CD4-positive, alpha-beta T cell treated with Interleukin-6 for 4 hours (primary cell): ENCODE measurements around the gene CNTLN.
"Not testable (repeated sequence)": the region's sequence is repeated elsewhere in the genome, so short reads cannot be mapped to it uniquely, and the experiment has no call there.

ENCODE experiments used
- DNase-seq: peaks from one replicate; pipeline ENCODE4 v3.0.0-alpha.2; 2020; ENCODE audit warnings: mixed read lengths

Gene CNTLN

DNA sequence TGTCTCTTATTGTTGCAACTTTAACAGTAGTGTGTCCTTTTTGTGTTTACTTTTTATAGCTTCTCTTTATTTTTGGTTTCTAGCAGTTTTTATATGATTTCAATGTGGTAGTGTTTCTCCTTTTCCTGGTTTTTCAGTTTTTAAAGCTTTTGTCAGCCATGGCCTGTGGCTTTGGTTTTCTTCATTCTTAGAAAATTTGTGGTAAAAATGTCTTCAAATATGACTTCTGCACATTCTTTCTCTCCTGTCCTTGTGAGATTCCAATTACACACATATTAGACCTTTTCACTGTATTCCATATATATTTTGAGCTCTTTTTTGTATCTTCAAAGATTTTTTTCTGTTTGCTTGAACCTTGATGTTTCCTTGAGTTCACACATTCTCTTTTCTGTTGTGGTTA is 180.5 kb downstream of the CNTLN start:
- no peak for DNase-seq

DNA sequence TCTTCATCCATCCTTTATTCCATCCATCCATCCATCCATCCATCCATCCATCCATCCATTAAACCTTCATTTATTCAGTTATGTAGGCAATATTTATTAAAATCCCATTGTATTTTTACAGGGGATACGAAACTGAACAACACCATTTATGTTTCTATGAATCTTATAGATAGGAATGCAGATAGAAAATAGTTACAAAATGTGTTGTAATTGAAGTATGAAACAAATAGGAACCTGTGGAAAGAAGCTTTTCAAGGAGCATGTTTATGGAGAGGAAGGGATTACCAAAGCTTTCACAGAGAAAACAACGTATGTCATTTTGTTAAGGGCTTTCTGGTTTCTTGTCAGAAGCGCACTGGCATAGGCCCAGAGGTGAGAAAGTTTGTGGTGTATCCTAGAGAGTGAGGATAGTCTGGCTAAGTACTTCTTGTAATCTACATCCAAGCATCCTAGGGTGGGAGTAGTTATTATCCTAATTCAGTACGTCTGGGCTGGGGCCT is 184.0 kb downstream of the CNTLN start:
- DNase-seq, result no peak

DNA sequence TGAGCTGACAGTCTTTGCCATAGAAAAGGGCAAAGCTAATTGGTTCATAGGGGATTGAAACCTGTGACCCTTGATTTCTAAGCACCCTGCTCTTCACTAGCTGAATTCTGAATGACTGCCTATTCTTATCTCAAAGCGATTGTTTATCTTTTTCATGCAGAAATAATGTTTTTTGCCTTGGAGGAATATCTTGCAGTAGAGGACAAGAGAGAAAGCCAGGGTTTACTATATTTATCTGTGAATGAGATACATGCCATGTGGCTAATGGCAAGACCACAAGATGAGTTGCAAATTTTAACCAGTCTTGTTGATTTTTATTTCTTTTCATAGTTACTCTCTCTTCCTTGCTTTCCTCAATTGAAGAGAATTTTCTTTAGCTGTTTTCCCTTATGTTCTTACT is 185.0 kb downstream of the CNTLN start:
- DNase-seq, result no peak

DNA sequence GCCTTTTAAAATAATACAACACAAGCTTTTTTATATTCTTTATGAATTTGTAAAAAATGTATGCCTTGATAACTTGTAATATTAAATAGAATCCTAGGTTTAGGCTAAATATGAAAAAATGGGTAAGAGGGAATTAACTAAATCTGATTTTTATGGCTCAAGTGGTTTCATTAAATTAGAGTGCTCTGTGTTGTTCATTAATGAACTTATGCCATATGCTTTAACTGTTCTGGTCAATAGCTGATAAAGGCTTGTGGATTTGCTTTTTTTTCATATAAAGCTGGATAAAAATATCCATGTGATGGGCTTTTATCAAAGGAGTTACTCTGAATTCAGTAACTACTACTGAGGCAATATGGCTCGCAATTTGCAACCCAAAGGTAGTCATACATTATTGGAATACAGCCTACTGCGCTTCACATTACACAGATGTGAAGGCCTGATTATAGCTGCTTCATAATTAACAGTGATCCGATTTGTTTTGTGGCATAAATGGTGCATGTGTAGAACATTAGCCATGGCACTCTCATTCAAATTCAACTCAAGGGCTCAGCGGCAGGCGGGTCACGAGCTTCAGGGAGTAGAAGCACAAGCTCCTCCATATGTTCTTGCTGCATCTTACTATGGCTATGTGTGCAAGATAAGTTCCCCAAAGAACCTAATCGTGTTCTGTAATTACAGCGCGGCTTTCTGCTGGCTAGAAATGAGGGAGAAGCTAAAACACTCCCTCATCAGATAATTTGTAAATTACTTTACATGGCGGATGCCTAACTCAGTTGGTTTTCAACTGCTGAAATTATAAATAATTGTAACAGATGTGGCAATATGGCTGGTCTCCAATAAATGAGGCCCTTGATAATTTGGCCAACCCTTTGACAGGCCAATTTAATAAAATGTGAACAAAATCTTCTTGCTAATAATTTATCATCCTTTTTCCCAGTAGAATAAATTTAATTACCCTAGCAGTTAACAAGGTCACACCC is 188.3 kb downstream of the CNTLN start:
- no peak for DNase-seq

DNA sequence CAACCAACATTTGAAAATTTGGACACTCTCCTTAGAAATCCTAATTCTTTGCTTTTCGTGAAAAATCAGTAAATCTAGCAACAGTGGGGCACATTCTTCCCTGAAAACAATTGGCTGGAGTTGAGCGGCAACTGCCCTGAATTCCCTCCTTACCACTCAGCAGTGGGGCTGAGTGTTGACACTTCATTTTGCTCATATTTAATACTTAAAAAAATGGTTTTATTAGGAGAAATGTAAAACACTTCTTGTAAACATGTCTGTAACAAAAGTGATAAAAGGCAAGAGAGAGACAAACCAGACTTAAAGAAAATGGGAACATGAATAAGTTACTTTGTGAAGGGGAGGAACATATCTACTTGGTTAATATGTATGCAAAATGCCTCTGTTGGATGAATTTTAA is 193.5 kb downstream of the CNTLN start:
- no peak for DNase-seq

DNA sequence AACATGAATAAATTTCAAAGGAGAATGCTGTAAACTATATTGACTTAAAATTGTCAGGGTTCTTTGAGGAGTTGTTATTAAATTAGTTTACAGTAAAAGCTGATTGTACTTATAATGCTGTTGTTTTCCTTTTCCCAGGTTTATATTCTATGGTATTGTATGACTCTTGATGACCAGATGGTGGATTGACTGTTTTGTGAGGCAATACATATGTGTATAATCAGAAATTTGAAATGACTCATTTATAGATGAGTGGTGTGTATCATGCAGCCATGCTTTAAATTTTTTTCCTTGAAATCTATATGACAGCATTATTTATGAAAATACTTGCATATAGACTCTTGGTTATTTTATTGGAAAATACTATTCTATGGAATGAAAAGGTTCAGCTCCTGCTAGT is 195.3 kb downstream of the CNTLN start:
- no peak for DNase-seq

DNA sequence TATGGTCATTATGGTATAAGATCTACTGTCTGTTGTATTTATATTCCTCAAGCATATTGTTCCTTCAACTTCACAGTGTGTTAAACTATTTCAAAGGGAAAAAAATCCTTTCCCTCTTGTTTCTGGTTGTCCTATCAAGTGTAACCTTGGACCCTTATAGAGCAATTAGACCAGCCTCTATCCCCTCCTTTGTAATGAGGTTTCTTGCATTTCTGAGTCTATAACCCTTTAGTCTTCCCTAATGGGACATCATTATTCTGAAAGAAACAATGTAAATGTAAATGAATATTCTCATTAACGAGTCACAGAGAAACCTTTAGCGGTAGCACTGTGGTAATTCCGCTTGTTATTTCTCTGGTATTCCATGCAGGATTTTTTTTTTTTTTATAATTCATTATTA is 197.3 kb downstream of the CNTLN start:
- DNase-seq, result no peak

DNA sequence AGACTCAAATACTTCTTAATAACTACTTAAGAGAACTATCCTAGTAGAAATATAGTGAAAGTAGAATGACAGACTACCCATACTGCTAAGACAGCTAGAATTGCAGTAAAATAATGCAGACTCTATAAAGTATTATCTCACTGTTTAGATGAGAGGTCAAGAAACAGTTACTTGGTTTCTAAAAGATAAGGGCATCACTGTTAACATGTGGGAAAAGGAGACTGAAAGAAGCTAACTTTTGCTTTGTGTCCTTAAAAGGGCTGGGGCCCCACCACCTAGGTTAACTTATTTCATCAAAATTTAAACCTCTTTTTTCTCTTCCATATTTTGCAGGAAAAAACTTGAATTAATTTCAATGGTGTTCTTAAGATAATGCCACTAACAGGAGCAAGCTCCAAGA is 204.3 kb downstream of the CNTLN start:
- DNase-seq, result no peak

DNA sequence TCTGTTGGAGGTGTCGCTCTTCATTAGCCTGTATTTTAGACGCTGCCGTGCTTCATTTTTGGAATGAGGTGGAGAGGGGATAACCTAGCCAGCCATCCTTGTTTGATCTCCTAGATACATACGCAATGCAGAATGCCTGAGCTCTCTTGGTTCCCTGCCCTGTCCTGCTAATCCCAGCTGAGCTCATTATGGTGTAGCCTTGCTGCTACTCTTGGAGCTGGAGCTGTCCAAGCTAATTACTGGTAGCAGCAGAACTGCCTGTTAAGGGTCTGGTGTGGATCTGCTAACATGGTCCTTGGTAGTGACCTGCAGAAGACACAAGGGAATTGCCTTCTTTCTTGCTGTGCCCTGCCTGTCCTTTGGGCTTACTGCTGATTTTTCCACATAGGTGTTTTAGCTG is 207.9 kb downstream of the CNTLN start:
- no peak for DNase-seq

DNA sequence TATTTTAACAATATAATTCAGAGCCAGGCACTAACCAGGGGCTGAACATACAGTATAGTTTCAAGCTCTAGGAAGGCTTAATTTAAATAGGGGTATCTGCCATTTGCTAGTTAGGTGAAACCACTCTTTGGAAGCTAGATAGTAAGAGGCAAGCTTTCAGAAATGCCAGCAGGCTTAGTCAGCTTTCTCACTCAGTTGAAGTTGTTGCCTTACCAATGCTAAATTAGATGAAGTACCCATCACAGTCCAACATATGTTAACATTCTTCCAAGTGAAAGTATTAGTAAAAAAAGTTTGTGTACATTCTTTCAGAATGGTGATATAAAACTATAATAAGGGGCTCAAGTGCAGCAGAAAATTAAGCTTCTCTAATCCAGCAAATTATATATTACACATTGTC is 215.0 kb downstream of the CNTLN start:
- DNase-seq, result no peak

DNA sequence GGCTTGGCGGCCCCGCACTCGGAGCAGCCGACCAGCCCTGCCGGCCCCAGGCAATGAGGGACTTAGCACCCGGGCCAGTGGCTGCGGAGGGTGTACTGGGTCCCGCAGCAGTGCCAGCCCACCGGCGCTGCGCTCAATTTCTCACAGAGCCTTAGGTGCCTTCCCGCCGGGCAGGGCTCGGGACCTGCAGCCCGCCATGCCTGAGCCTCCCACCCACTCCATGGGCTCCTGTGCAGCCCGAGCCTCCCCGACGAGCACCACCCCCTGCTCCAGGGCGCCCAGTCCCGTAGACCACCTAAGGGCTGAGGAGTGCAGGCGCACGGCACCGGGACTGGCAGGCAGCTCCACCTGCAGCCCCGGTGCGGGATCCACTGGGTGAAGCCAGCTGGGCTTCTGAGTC is 219.2 kb downstream of the CNTLN start:
- DNase-seq, result not testable (repeated sequence)

DNA sequence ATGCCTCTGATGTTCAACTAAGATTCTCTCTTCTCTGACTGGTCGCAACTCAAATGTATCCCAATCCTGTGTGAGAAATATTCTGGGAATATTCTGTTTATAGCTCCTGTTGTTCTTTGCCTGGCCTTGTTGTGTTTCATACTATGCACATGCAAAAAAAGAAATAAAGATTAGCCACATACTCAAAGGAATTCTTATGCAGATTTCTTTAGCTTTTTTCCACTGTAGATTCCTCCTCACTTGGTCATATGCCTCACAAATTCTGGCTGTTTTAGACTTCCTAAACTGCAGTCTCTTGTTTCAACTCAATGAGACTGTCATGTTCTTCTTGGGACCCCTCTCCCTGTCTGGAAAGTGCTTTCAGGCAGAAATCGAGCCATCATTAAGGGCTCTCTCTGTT is 226.5 kb downstream of the CNTLN start:
- DNase-seq, result no peak

DNA sequence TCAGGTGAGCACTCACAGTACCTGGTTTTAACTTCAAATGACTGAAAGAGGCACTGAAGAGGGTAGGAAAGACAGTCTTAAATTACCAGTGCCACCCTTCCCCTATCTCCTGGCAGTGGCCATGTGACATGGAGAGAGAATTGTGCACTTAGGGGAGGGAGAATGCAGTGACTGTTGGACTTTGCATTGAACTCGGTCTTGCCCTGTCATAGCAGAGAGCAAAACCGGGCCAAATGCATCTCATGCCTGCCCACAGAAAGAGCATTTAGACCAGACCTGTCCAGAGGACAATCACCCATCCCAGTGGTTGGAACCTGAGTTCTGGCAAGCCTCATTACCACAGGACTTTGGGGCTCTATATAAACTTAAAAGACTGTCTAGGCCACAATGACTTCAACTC is 232.2 kb downstream of the CNTLN start:
- no peak for DNase-seq

DNA sequence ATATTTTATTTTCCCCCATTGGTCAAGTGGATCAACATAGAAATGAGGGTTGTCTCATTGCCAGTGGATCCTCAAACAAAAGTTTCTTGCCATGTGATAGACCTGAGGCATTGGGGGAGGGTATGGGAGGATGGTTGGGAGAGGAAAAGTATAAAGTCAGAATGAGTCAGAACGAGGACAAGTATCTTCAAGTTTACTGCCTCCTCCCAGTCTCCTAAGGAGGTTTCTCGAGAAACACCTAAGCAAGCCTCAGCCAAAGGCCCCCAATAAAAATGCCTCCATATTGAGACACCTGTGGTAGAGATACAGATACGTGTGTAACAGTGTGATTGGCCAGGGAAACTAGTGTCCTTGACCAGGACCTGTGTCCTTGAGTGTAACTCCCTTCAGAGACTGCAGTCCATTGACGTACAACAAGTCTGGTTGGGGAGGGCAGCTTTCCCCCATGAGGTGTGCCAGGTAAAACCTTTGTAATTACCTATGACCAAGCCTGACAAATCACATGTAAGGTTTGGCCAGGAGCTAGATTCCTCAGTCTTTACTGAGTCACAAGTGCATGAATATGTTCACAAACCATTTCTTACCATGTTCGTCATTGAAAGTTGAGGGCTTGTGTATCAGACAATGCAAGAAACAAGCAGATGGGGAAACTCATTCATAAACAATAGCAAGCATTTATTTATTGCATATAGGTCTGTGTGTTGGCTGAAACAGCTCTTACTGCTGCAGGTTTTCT is 245.5 kb downstream of the CNTLN start:
- DNase-seq, result no peak

DNA sequence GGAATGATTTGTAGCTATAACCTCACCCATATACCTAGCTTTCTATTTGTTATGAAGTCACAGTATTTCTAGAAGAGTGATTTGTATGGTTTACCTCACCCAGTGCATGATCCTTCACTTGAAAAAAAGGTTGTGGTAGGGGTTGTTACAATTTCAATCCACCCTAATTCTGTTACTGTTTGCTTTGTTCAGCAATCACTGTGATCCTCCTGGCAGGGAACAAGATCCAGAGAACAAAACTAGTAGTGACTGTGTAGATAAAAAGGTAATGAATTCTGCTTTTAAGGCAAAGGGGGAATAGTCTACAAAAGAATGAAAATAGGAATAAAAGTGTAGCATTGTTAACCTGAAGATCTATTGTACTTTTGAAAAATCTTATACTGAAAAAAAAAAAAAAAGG is 252.7 kb downstream of the CNTLN start:
- DNase-seq, result no peak

DNA sequence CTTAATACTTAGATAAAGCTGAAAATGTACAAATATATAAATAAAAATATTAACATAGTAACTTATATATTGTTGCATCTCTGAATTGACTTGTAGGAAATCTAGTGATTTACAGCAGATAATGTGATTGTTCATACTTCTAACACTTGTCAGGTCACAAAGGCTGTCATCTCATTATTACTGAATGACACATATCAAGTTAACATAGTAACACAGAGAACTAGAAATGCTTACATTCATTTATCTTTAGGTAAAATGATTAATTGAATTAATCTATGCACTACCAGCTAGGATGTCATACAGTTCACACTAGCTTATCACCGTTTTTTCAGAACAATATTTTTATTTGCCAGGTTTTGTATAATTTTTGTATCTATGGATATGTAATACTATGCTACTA is 254.2 kb downstream of the CNTLN start:
- no peak for DNase-seq

DNA sequence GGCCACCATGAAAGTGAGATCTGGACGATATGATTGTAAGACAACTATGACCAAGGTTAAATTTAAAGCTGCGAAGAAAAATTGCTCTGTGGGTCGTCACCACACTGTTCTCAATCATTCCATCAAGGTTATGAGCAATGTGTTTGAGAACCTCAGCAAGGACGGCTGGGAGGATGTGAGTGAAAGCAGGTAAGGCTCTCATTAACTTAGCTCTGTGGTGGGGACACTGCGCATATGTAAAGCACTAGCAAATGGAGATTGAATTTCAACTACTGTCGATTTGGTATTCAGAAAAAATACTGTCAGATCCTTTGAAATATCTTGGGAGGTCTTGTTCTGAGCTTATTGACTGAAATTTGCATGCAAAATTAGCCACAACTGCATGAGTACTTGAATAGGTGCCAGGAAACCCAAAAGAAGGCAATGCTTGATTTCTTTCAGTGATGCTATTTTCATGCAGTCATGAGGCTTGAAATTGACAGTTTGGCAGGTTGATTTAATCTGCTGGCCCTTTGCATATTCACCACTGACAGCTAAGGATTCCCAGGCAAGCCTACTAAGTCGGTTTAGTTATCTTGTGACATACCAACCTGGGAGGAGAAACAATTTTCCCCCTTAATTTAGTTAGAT is 260.2 kb downstream of the CNTLN start:
- DNase-seq, result no peak

DNA sequence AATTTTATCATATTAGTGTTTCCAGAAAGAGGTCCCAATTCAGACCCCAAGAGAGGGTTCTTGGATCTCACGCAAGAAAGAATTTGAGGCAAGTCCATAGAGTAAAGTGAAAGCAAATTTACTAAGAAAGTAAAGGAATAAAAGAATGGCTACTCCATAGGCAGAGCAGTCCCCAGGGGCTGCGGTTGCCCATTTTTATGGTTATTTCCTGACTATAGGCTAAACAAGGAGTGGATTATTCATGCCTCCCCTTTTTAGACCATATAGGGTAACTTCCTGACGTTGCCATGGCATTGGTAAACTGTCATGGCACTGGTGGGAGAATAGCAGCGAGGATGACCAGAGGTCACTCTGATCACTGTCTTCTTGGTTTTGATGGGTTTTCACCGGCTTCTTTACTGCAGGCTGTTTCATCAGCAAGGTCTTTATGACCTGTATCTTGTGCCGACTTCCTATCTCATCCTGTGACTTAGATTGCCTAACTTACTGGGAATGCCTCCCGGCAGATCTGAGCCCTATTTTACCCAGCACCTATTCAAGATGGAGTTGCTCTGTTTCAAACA is 262.4 kb downstream of the CNTLN start:
- DNase-seq, result not testable (repeated sequence)

DNA sequence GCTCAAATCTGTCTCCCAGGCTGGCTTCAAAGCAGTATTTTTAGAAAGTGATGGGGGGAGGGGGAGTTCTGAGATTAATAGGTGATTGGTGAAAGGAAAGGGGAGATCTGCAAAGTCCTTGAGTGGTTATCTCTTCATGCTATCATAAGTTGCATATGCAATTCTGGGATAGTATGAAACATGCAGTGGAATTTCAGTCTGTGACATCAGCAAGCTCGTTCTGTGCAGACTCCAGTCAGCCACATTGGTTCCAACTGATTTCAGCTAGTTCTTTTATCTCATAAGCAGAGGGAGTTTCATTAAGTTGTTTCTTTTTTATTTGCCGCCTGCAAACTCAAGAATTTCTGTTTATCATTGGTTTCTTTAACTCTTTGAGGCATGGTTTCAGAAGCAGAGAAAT is 263.5 kb downstream of the CNTLN start:
- DNase-seq, result no peak

DNA sequence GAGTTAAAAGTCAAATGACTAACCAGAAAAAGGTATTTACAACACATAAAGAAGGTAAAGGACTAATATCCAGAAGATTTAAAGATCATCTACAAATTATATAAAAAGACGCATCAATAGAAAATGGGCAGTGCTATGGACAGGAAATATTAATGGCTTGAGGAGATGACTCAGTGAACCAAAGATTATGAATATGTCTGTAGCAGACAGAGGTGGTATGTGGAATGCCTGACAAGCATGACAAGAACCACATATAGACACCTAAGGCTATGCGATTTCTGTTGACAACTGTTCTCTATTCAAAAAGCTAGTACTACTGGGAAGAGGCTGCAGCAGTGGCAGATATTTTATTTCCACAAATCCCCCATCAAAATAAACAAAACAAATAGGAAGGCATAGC is 267.0 kb downstream of the CNTLN start:
- DNase-seq, result no peak

DNA sequence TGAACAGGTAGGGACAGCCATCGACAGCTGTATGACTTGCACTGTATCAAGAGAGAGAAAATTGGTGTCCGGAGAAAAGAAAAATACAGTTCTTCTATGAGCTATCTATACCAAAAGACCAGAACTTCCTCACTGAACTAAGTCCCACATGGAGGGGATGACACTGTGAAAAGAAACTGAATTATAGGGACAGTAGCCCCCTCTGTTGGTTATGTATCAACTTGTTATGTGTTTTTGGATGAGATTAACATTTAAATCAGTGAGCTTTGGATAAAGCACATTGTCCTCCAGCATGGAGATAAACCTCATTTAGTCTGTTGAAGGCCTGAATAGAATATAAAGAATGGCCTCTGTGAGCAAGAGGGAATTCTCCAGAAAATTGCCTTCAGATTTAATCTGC is 267.5 kb downstream of the CNTLN start:
- no peak for DNase-seq

DNA sequence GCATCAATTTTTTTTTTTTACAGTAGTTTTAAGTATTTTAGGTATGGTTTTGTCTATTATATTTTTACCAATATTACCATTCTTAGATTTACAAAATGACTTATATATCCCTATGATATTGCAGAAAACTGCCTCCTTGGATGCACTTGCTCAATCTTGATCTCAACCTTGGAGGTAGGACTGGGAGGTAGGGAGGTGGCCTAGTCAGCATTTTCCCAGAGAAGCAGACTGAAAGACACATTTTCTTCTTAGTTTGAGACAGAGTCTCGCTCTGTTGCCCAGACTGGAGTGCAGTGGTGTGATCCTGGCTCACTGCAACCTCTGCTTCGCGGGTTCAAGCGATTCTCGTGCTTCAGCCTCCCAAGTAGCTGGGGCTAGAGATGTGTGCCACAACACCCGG is 268.7 kb downstream of the CNTLN start:
- DNase-seq, result no peak

DNA sequence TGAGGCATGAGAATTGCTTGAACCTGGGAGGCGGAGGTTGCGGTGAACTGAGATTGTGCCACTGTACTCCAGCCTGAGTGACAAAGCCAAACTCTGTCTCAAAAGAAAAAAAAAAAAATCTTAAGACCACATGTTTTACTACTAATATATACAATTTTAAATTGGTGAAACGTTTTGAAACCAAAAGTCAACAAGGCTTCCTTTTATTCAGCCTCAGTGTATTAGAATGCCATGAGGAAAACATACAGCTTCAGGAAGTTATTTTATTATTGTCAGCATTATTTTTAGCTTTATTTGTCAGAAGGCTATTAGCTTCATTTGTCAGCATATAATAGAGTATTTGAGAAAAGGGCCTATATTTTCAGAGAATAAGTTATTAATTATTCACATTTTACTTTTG is 280.1 kb downstream of the CNTLN start:
- no peak for DNase-seq
